ENCODE results near the gene SELENOM. TPM values are rescaled to one million over a fixed set of nuclear protein-coding genes. Genes with fewer than 3 reads are reported as not detected.
"Not testable (repeated sequence)": the region's sequence is repeated elsewhere in the genome, so short reads cannot be mapped to it uniquely, and the experiment has no call there.

The SELENOM gene
- total RNA-seq, 1 donor from 2014 or later, result 157 TPM

DNA sequence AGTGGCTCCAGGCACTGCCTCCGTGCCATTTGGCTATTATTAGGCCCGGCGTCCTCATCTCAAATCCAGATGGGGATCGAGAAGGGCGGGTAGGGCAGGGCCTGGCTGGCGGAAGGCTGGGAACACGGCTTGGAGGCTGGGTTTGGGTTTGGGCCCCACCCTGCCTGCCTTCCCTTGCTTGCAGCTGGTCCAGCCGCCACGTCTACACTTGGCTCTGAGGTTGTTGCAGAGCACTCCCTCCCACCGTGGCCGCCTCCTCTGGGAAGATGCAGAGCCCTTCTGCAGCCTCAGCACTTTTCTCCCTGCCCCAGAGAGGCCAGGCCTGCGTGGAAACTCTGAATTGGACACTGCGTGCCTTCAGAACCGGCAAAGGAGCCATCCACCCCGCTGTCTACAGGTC, 31.4 kb downstream of the SELENOM start:
- no peak overlapping the region for H3K9ac ChIP-seq (ENCODE audit: low read length)
- H2AFZ ChIP-seq (ENCODE audit: low read depth, low read length), result no peak overlapping the region
- H3K27ac ChIP-seq (ENCODE audit: low read depth, low read length), result no peak overlapping the region
- H4K20me1 ChIP-seq (ENCODE audit: insufficient read depth, low read length), result no peaks in the 10 kb centered on the region
- peaks cover 3% of the 10 kb centered on the region for H3K9me3 Mint-ChIP-seq (ENCODE audit: unreplicated experiment)
- H3K4me2 ChIP-seq (ENCODE audit: low read length), result no peak overlapping the region
- no peak for FAIRE-seq
- peaks cover 6% of the 10 kb centered on the region for H3K27me3 Mint-ChIP-seq (ENCODE audit: low read depth, unreplicated experiment)
- TF ChIP-seq, protein P1, sequence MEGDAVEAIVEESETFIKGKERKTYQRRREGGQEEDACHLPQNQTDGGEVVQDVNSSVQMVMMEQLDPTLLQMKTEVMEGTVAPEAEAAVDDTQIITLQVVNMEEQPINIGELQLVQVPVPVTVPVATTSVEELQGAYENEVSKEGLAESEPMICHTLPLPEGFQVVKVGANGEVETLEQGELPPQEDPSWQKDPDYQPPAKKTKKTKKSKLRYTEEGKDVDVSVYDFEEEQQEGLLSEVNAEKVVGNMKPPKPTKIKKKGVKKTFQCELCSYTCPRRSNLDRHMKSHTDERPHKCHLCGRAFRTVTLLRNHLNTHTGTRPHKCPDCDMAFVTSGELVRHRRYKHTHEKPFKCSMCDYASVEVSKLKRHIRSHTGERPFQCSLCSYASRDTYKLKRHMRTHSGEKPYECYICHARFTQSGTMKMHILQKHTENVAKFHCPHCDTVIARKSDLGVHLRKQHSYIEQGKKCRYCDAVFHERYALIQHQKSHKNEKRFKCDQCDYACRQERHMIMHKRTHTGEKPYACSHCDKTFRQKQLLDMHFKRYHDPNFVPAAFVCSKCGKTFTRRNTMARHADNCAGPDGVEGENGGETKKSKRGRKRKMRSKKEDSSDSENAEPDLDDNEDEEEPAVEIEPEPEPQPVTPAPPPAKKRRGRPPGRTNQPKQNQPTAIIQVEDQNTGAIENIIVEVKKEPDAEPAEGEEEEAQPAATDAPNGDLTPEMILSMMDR (IDR thresholded peaks at IDR 0.05; ENCODE audit: insufficient read depth, low read depth, low read length), result no peak
- TF ChIP-seq EZH2 (IDR thresholded peaks at IDR 0.05; ENCODE audit: insufficient read depth, low read length), result no peak
- no peaks in the 10 kb centered on the region for H3K36me3 ChIP-seq (ENCODE audit: insufficient read depth, low read length)
- H3K4me3 Mint-ChIP-seq (ENCODE audit: unreplicated experiment), result no peak overlapping the region
- no peak overlapping the region for H3K27ac Mint-ChIP-seq (ENCODE audit: unreplicated experiment)
- H3K36me3 Mint-ChIP-seq (ENCODE audit: low read depth, unreplicated experiment), result no peaks in the 10 kb centered on the region
- H3K4me3 ChIP-seq (ENCODE audit: insufficient read depth, low read depth, low read length), result no peak overlapping the region
- H3K79me2 ChIP-seq (ENCODE audit: insufficient read depth, low read length), result no peaks in the 10 kb centered on the region
- DNase-seq (ENCODE audit: low read depth), result no peak
- H3K9me3 ChIP-seq (ENCODE audit: insufficient read depth, low read depth, low read length), result no peaks in the 10 kb centered on the region
- H3K4me1 Mint-ChIP-seq (ENCODE audit: low read depth, unreplicated experiment), result no peaks in the 10 kb centered on the region
- peaks cover 5% of the 10 kb centered on the region for H3K4me1 ChIP-seq (ENCODE audit: insufficient read depth, low read length)
- no peaks in the 10 kb centered on the region for H3K27me3 ChIP-seq (ENCODE audit: insufficient read depth, low read length)

DNA sequence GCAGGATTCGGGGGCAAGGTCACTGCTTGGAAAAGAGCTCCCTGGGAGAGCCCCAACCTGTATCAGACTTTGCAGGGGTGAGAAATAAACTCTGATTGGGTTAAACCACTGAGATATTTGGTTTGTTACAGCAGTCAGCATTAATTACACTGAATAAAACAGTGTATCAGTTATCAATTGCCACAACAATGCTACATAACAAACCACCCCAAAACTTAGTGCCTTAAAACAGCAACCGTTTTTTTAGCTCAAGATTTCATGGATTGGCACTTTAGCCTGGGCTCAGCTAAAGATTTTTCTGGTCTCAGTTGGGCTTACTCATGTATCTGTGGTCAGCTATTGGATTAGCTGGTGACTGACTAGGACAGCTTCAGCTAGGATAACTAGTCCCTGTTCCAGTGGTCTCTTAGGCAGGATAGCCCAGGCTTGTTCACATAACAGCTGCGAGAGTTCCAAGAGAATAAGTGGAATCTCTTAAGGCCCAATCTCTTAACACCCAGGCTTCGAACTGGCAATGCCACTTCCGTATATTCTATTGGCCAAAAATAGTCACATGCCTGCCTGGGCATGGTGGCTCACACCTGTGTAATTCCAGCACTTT, 33.7 kb downstream of the SELENOM start:
- not testable (repeated sequence) for H3K36me3 ChIP-seq (ENCODE audit: insufficient read depth, low read length); H3K4me3 Mint-ChIP-seq (ENCODE audit: unreplicated experiment); H3K27me3 Mint-ChIP-seq (ENCODE audit: low read depth, unreplicated experiment); DNase-seq (ENCODE audit: low read depth); H4K20me1 ChIP-seq (ENCODE audit: insufficient read depth, low read length); FAIRE-seq; H3K27ac ChIP-seq (ENCODE audit: low read depth, low read length); H3K9me3 ChIP-seq (ENCODE audit: insufficient read depth, low read depth, low read length); H3K4me2 ChIP-seq (ENCODE audit: low read length); H3K27ac Mint-ChIP-seq (ENCODE audit: unreplicated experiment); H3K79me2 ChIP-seq (ENCODE audit: insufficient read depth, low read length); H2AFZ ChIP-seq (ENCODE audit: low read depth, low read length); H3K36me3 Mint-ChIP-seq (ENCODE audit: low read depth, unreplicated experiment); H3K9ac ChIP-seq (ENCODE audit: low read length); H3K4me1 Mint-ChIP-seq (ENCODE audit: low read depth, unreplicated experiment); H3K4me1 ChIP-seq (ENCODE audit: insufficient read depth, low read length); H3K4me3 ChIP-seq (ENCODE audit: insufficient read depth, low read depth, low read length); H3K27me3 ChIP-seq (ENCODE audit: insufficient read depth, low read length); H3K9me3 Mint-ChIP-seq (ENCODE audit: unreplicated experiment)

DNA sequence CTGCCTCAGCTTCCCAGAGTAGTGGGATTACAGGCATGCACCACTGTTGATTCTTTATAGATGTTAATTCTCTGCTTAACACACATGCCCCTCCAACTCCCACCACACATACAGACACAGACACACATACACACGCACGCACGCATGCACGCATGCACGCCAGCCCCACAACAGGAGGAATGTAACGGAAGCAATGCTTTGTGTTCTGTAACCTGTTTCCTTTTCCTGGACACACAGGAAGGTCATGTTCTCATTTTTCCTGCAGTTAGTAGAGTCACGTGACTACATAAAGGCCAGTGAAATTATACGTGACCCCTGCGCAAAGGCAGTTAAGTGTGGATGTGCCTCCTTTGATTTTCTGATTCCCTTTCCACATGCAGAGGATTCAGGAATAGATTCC, 34.2 kb downstream of the SELENOM start:
- not testable (repeated sequence) for H4K20me1 ChIP-seq (ENCODE audit: insufficient read depth, low read length); H3K4me2 ChIP-seq (ENCODE audit: low read length); FAIRE-seq; H3K4me3 ChIP-seq (ENCODE audit: insufficient read depth, low read depth, low read length); H3K27me3 Mint-ChIP-seq (ENCODE audit: low read depth, unreplicated experiment); H3K27ac Mint-ChIP-seq (ENCODE audit: unreplicated experiment); H3K9ac ChIP-seq (ENCODE audit: low read length); DNase-seq (ENCODE audit: low read depth); H3K4me3 Mint-ChIP-seq (ENCODE audit: unreplicated experiment); H2AFZ ChIP-seq (ENCODE audit: low read depth, low read length); H3K36me3 ChIP-seq (ENCODE audit: insufficient read depth, low read length); H3K9me3 ChIP-seq (ENCODE audit: insufficient read depth, low read depth, low read length); H3K9me3 Mint-ChIP-seq (ENCODE audit: unreplicated experiment); H3K4me1 ChIP-seq (ENCODE audit: insufficient read depth, low read length); H3K79me2 ChIP-seq (ENCODE audit: insufficient read depth, low read length); H3K27me3 ChIP-seq (ENCODE audit: insufficient read depth, low read length); H3K27ac ChIP-seq (ENCODE audit: low read depth, low read length); H3K36me3 Mint-ChIP-seq (ENCODE audit: low read depth, unreplicated experiment); H3K4me1 Mint-ChIP-seq (ENCODE audit: low read depth, unreplicated experiment)

DNA sequence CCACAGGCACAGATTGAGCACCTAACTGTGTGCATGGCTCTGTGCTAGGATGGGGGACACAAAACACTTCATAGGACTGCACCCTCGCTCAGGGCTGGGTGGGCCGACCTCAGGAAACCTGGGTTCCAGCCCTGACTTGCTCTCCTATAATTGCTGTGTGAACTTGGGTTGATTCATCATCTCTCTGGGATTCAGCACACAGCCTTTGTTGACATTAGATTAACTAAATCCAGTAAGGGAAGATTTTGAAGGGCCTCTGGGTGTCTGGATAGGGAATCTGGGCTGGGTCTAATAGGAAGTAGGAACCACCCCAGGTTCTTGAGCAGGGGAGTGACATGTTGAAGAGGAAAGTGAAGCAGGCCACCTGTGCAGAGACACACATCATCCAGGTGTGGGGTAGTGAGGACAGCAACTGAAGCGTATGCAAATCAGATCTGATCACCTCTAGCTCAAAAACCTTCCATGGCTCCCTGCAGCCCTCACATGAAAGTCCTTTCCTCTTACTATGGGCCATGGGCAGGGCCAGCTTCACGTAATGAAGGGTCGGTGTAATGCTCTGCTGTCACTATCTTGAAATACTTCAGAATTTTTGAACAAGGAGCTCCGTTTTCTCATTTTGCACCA, 37.6 kb downstream of the SELENOM start:
- H3K4me3 Mint-ChIP-seq (ENCODE audit: unreplicated experiment); H3K4me2 ChIP-seq (ENCODE audit: low read length); H3K27me3 Mint-ChIP-seq (ENCODE audit: low read depth, unreplicated experiment); H3K9ac ChIP-seq (ENCODE audit: low read length); H3K27ac ChIP-seq (ENCODE audit: low read depth, low read length); H3K79me2 ChIP-seq (ENCODE audit: insufficient read depth, low read length); H3K36me3 Mint-ChIP-seq (ENCODE audit: low read depth, unreplicated experiment); H3K36me3 ChIP-seq (ENCODE audit: insufficient read depth, low read length); H2AFZ ChIP-seq (ENCODE audit: low read depth, low read length); H3K4me1 ChIP-seq (ENCODE audit: insufficient read depth, low read length); H3K4me3 ChIP-seq (ENCODE audit: insufficient read depth, low read depth, low read length); H3K9me3 Mint-ChIP-seq (ENCODE audit: unreplicated experiment); H3K27me3 ChIP-seq (ENCODE audit: insufficient read depth, low read length); FAIRE-seq; DNase-seq (ENCODE audit: low read depth); H3K9me3 ChIP-seq (ENCODE audit: insufficient read depth, low read depth, low read length); H3K27ac Mint-ChIP-seq (ENCODE audit: unreplicated experiment); H4K20me1 ChIP-seq (ENCODE audit: insufficient read depth, low read length); H3K4me1 Mint-ChIP-seq (ENCODE audit: low read depth, unreplicated experiment): not testable (repeated sequence)
